Neural cell (in vitro differentiated cells): Measurements from ENCODE around the gene ZNF438.

Source experiments
- CTCF ChIP-seq: fragments of 450-650 bp; IDR thresholded peaks from 2 replicates; pipeline ENCODE4 v1.5.1; 2014; ENCODE audit warnings: antibody characterized with exemption, mild to moderate bottlenecking, moderate library complexity; ENCODE audit not compliant: poor library complexity, severe bottlenecking
- EP300 ChIP-seq: fragments of 450-650 bp; conservative IDR thresholded peaks from 2 replicates; pipeline ENCODE4 v1.6.1; 2014; ENCODE audit warnings: antibody characterized with exemption, mild to moderate bottlenecking, moderate library complexity; ENCODE audit not compliant: poor library complexity, severe bottlenecking
- EZH2 ChIP-seq: fragments of 200-600, 300-800 bp; shearing (Covaris generic), sonication (generic); IDR thresholded peaks from 2 replicates; pipeline ENCODE4 v1.6.1; 2014; ENCODE audit warnings: antibody characterized with exemption, low read length, borderline replicate concordance, mild to moderate bottlenecking; ENCODE audit not compliant: insufficient read depth, poor library complexity, severe bottlenecking
- POLR2AphosphoS5 ChIP-seq: IDR thresholded peaks from 2 replicates; pipeline ENCODE4 v1.6.1; 2012
- RAD21 ChIP-seq: fragments of 450-650 bp; conservative IDR thresholded peaks from 2 replicates; pipeline ENCODE4 v1.6.1; 2014; ENCODE audit warnings: antibody characterized with exemption, mild to moderate bottlenecking, moderate library complexity
- REST ChIP-seq: IDR thresholded peaks from 2 replicates; pipeline ENCODE4 v1.6.1; 2012; ENCODE audit warnings: borderline replicate concordance
- SMC3 ChIP-seq: fragments of 450-650 bp; conservative IDR thresholded peaks from 2 replicates; pipeline ENCODE4 v1.6.1; 2014; ENCODE audit warnings: antibody characterized with exemption, mild to moderate bottlenecking, moderate library complexity; ENCODE audit not compliant: poor library complexity

- no peak for TF ChIP-seq CTCF
- TF ChIP-seq POLR2AphosphoS5: no peak
- no peak for TF ChIP-seq RAD21
- no peak for TF ChIP-seq REST
- TF ChIP-seq EZH2: no peak
- no peak for TF ChIP-seq EP300
- no peak for TF ChIP-seq SMC3
These were observed 40.8 kb upstream of the ZNF438 start for GRCh38 chr10:31072451-31072850.
